Measurements from ENCODE around the gene OSBPL5.

Gene OSBPL5

DNA sequence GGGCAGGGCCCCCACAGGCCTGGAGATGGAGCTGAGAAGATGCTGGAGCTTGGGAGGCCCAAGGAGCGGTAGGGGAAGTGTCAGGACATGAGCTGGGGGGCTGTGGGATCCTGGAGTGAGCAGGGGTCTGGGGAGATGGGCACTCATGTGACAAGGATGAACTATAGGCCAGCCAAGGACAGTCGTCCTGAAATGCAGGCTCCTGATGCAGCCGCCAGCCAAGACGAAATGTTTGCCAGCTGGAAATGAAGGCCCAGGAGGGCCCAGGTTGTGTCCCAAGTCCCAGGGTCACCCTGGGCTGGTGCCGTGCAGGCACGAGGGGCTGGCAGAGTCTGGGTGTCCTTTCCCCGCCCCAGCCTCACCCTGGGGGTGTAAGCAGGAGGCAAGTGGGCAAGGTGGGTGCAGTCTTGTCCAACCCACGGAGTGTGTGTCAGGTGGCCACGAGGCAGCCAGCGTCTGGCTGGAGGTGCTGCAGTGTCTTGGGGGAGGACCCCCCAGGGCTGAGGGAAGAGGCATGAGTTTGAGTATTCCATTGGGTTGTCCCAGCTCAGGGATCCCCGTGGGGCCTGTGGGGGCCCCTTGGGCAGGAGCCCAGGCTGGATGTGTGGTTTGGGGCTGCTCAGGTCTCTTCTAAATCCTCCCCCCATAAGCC is 32.1 kb upstream of the OSBPL5 start:
- DNase-seq (ENCODE audit: low read depth) = no peak

DNA sequence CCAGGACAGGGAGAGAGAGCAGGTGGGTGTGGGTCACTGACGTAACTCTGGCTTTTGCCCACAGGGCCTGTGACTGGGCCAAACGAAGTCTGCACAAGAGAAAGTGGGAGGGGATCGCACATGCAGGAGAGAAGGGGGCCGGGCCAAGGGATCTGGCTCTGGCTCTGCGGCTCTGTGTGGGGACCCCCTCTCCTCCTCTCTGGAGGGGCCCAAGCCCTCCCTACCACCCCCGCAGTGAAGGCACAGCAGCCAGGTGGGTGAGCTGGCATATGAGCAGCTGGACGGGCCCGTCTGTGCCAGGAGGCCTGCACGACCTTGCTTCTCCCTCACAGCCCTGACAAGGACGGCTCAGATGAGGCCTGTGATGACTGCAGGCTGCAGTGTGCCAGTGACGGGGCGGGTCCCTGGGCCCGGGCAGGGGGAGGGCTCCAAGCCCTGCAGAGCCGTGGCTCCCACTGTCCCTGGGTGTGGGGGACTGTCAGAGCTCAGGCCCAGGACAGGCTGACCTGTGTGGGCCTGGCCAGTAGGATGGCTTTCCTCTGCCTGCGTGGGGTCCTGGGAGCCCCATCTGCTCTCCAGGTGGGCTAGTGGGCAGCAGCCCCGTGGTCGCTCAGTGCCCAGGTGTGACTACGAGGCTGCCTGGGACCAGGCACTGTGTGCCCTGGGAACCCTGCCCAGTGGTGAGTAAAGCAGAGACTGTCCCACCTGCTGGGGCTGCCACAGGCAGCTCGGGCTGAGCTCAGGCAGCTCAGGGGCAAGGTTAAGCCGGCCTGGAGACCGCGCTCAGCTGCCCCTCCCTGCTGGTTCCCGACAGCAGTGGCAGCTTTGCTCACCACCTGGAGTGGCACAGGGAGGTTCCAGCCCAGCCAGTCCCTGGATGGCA is 31.3 kb upstream of the OSBPL5 start:
- DNase-seq (ENCODE audit: low read depth) = no peak

DNA sequence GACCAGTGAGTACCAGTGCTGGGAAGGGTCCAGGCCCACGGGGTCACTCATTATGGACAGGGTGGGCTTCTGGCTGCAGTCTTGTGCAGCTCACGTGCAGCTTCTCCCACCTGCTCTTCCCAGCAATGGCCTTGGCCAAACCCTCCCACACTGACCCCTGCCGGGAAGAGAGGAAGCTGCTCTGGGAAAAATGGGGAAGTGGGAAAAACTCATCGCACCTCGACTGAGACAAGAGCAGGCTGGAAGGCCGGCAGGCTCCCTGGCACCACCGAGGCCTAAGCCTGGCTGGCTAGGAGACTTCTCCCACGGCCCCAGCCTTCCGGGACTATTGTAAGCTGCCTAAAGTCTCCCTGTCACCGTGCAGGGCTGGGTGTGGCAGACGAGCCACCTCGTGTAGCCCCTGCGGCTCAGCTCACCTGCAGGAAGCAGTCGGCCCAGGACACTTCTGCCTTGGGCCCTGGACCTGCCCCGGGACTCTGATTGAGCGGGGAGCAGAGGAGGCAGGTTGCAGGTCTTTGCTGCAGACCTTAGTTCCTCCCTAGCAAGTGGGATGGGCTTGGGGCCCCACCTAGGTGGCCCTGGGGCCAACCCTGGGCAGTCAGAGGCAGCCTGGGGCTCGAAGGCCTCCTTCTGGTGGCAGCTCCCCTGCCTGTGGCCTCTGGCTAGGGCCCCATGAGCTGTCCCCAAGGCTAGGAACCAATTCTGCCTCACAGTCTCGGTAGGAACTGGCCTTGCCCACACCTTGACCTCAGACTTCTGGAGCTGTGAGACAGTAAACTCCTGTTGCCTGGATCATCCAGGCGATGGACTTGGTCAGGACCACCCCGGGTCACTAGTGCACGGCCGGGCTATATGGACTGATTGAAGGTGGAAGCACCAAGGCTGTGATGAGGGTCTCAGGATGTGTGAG is 30.4 kb upstream of the OSBPL5 start:
- no peak for DNase-seq (ENCODE audit: low read depth)

DNA sequence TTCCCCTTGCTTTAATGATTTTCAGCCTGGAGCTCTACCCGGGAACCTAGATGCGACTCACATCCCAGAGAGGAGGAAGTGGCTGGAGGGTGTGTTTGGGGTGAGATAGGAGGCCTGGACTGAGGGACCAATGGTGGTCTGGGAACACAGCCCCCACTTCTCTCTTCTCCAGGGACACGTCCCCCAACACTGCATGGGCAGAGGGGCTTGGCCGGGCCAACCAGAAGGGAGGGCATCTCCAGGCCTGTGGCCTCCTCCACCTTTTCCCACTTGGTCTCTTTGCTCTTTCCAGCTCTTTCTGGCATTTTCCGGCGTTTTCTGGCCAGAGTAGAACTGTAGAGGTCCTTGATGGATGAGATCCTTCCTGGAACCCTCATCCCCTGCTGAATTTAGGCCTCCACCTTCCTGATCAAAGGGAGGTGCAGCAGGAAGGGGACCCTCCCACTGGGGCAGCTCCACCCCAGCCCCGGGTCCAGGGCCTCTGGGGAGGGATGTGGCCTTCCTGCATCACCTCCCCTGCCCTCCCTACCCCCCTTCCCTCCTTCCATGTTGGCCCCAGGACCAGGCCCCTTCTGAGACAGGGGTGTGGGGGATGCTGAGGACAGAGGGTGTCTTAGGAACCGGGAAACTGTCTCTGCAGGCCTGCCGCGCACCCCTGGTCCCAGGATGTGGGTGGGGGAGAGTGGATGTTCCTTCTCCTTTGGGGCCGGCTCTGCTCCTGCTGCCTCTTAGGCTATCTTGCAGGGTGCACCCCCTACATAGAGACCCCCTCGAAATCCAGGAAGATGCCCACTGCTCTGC is 29.1 kb upstream of the OSBPL5 start:
- DNase-seq (ENCODE audit: low read depth) = no peak

DNA sequence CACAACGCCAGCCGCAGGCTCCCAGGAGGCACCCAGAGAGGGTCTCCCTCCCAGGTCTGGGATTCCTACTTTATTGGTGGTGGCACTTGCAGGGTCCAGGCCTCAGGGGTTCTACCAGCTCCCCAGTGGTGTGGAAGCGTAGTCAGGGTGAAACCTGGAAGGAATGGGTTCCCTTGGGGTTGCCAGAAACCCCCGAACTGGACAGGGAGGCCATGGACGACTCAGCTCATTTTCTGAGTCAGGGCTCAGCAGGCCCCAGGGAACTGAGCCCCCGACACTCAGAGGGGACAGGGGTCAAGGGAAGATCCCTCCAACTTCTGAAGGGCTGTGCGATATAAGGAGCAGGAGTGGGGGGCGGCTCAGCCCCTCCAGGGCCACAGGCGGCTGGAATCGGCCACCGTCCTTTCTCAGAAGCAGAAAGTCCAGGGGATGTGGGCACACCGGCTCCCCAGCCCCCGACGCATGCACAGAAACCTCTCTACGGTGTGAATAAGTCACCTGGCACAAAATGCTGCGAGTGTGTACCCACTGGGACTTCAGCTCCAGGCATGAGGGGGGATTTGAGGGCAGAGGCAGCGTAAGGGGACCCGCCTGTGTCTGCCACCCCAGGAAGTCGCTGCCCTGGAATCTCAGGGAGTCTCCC is 28.4 kb upstream of the OSBPL5 start:
- DNase-seq (ENCODE audit: low read depth) = no peak

DNA sequence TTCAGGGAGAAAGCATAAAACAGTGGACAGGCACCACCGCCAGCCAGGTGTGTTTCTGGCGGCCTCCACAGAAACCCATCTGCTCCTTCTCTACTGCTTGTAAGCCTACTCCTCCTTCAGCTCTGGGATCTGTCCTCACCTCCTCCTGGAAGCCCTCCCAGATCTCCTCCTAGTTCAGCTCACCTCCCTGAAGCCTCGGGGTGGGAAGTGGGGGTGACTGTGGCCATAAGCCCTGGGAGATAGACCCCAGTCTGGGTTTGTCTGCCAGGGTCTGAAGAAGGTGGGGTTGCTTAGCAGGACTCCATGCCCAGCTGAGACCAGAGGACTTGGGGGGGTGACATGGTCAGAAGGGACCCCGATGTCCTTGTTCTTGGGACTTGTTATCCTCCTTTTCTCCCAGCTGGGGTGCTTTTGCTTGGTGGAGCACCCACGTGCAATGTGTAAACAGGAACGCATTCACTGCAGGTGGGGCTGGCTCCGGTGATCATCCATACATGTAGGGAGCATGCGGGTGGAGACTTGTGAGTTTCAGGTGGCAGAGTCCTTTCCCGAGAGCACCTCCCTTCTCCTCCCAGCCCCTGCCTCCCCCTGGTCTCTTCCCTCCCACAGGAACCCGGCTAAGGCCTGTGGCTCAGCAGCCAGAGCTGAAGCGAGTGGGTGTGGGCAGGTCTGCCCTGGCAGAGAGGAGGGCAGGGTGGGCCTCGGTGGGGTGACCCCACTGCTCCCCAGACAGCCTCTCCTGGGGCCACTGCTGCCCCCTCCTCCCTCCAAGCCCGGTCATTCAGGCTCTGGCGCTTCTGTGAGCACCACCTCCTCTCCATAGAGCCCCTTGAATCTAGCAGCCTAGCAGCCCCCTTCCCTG is 27.6 kb upstream of the OSBPL5 start:
- no peak for DNase-seq (ENCODE audit: low read depth)

DNA sequence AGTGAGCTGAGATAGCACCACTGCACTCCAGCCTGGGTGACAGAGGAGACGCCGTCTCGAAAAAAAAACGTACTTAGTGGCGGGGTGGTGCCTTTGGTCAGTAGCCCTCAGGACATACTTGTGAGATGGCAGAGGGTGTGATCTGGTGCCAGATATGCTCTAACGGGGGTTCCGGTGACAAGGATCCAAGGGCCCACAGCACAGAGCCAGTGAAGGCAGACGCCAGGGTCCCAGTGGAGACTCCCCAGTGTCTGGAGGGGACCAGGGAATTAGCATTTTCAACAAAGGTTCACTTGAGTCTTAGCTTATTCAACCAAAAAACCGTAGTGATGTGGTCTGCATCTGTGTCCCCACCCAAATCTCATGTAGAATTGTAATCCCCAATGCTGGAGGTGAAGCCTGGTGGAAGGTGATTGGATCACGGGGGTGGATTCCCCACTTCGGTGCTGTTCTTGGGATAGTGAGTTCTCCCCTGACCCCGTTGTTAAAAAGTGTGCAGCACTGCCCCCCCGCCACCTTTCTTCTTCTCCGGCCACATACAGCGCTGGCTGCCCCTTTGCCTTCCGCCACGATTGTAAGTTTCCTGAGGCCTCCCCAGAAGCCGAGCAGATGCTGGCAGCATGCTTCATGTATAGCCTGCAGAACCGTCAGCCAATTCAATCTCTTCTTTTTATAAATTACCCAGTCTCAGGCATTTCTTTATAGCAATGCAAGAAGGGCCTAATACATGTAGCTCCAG is 26.6 kb upstream of the OSBPL5 start:
- no peak for DNase-seq (ENCODE audit: low read depth)

DNA sequence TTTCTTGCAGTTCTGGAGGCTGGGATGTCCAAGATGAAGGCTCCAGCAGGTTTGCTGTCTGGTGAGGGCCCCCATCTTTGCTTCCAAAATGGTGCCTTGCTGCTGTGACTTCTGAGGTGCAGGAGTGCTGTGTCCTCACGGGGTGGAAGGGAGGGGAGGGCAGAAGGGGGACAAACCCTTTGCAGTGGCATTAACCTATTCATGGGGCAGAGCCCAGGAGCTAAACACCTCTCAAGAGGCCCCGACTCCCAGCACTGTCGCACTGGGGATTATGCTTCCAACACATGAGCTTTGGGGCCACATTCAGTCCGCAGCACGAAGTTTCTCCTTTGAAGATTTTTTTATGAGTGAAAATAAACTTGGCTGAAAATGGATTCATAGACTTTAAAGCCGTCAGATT is 25.5 kb upstream of the OSBPL5 start:
- DNase-seq (ENCODE audit: low read depth) = no peak

DNA sequence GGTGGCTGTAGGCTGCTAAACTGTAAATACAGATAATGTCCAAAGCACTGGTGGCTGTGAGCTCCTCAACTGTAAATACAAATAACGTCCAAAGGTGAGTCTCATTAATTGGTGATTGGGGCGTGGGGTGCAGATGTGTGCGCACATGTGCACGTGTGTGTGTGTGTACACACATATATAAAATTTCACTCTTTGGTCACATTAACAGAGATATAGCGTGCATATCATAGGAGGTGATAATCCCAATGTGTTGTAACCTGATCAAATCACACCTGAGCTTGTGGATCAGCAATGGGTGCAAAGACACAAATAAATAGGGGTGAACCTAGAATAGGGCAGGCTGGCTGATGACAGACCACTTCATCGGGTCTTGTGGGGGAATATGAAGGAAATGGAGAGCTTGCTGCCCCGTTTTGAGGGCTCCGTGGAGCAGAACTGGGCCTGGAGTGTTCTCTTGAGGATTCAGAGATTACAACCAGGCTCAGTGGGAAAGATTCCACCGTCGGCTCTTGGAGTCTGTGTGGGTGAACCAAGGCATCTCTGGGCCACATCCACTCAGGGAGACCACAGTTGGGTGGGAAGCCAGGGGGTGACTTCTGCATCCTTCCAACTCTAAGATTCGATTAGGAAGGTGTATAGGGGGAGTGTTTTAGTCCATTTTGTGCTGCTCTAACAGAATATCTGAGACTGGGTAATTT is 24.9 kb upstream of the OSBPL5 start:
- no peak for DNase-seq (ENCODE audit: low read depth)

DNA sequence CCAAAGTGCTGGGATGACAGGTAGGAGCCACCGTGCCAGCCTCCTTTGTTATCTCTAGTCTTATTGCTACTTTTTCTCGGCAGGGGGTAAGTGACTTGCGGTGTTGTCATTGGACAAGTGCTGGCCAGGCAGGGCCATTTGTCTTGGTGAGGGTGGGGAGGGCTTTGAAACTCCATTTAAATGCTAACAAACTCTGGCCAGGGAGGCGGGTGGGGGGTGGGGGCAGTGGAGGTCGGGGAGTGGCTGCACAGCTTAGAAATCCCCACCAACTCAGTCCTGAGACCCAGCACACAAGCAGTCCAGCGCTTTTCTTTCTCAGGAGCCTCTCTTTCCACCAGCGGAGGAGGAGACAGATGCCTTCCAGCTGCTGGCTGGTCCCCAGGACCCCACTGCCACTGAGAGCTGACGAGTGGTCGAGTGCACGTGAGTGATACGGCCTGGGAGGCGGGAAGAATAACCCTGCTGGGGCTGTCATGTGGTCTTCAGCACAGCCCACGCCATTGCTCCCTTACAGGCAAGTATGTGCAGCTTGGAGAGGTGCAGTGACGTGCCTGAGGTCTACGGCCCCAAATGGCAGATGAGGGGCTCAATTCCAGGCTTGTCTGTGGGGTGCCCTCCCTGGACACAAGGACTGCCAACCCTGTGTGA is 24.2 kb upstream of the OSBPL5 start:
- DNase-seq (ENCODE audit: low read depth) = no peak

DNA sequence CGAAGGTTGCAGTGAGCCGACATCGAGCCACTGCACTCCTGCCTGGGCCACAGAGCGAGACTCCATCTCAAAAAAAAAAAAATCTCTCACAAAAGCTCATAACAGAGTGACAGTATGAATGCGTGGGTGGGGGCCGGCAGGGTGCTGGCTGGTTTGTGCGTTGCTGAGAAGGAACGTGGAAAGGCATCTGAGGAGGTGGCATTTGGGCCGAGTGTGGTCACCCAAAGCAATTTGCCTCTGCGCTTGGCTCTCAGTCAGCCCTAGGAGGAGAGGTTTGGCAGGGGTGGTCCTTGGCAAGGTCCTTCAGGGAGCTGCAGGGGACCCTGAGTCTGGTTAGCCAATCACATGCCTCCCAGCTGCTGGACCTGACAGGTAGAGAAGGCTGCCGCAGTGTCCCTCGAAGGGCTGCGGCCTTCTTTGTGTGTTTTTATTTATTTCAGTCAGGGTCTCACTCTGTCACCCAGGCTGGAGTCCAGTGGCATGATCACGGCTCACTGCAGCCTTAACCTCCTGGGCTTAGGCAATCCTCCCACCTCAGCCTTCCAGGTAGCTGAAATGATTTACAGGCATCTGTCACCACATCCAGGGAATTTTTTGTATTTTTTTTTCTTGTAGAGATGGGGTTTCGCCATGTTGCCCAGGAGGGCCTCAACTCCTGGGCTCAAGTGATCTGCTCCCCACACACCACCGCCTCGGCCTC is 23.5 kb upstream of the OSBPL5 start:
- no peak for DNase-seq (ENCODE audit: low read depth)

DNA sequence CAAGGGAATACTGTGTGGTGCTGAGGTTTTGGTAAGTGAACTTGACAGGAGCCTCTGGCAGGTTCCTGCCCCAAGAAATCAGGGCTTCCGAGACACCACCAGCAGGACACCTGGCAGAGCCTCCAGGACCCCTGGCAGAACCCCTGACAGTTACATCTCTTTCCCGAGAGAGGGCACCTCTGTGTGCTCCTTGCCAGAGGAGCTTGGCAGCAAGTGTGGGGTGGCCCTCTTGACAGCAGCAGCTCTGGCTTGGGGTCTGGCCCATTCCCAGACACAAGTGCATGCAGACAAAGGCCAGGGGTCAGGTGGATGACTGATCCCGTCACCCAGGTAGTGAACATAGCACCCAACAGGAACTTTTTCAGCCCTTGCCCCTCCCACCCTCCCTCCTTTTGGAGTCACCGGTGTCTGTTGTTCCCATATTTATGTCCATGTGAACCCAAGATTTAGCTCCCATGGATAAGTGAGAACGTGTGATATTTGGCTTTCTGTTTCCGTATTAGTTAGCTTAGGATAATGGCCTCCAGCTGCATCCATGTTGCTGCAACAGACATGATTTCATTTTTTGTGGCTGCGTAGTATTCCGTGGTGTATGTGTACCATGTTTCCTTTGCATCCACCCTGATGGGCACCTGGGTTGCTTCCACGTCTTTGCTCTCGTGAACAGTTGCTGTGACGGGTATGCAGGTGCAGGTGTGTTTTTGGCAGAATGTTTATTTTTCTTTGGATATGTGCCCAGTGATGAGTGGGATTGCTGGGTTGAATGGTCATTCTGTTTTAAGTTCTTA is 21.2 kb upstream of the OSBPL5 start:
- no peak for DNase-seq (ENCODE audit: low read depth)

DNA sequence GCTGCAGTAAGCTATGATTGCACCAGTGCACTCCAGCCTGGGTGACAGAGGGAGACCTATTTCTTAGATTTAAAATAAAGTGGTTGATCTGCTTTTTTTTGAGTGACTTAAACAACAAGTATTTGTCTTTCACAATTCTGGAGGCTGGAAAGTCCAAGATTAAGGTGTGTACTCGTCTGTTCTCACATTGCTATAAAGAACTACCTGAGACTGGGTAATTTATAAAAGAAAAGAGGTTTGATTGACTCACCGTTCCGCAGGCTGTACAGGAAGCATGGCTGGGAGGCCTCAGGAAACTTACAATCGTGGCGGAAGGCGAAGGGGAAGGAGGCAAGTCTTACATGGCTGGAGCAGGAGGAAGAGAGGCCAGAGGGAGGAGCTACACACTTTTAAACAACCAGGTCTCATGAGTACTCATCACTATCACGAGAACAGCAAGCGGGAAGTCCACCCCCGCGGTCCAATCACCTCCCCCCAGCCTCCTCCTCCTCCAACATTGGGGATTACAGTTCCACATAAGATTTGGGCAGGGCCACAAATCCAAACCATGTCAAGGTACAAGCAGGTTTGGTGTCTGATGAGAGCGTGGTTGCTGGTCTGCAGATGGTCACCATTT is 19.7 kb upstream of the OSBPL5 start:
- DNase-seq (ENCODE audit: low read depth) = no peak

DNA sequence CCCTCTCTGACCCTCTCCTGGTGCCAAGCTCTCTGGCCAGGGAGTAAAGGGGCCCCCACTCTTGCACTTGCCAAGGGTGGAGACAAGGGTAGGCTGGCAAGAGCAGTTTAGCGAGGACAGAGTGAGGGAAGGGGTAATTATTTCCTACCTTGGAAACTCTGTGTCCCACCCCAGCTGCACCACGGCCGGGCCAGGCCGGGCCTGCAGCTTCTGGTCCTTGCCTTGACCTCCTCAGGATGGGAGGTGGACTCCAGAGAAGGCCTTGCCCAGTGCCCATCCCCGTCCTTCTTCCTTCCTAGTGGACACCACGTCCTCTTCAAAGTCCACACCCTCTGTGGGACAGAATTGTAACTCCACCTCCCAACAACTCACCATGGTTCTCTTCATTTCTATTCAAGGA is 18.4 kb upstream of the OSBPL5 start:
- DNase-seq (ENCODE audit: low read depth) = no peak

DNA sequence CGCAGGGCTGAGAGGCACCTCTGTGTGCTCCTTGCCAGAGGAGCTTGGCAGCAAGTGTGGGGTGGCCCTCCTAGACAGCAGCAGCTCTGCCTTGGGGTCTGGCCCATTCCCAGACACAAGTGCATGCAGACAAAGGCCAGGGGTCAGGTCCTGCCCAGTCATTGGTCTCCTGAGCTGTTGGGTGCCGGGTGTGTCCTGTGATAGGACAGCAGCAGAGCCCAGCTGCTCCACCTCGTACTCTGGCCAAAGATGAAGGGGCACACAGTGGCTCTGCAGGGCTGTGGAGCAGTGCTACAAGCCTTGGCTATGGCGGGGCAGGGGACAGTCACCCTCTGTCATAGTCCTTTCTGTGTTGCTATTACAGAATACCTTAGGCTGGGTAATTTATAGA is 17.3 kb upstream of the OSBPL5 start:
- DNase-seq (ENCODE audit: low read depth) = no peak

DNA sequence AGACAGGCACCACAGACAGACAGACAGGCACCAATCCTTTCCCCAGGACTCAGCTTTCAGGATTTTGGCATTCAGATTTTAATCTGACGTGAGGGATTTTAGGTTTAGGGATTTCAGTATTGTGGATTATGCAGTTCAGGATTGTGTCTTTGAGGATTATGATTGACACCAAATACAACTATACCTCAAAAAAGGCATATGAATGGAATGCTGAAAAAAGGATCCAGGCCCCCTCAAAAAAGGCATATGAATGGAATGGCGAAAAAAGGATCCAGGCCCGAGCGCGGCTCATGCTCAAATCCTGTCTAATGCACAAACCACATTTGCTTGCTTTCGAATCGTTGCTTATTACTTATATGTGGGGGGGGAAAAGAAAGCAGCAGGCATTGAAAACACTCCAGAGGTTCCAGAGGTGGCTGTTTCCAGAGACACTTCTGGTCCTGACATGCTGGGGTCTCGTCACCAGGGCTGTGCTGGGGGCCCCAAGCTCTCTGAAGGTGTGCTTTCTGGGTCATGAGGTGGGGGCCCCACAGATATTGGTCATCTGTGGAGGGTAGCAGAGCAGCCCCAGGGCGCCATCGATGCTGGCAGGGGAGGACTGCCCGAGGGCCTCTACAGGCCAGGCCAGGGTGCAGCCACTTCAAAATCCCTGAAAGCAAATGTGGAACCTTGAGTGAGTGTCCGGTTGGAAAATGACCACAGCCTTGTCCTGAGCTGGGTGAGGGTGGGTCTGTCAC is 16.8 kb upstream of the OSBPL5 start:
- DNase-seq (ENCODE audit: low read depth) = no peak

All from activated T-cell treated with anti-CD3 and anti-CD28 coated beads for 24 hours (primary cell).